ENCODE measurements around the gene GARIN3. TPM values are rescaled to one million over a fixed set of nuclear protein-coding genes. Genes with fewer than 3 reads are reported as not detected.

Gene GARIN3
- not detected in 2 replicates for total RNA-seq

DNA sequence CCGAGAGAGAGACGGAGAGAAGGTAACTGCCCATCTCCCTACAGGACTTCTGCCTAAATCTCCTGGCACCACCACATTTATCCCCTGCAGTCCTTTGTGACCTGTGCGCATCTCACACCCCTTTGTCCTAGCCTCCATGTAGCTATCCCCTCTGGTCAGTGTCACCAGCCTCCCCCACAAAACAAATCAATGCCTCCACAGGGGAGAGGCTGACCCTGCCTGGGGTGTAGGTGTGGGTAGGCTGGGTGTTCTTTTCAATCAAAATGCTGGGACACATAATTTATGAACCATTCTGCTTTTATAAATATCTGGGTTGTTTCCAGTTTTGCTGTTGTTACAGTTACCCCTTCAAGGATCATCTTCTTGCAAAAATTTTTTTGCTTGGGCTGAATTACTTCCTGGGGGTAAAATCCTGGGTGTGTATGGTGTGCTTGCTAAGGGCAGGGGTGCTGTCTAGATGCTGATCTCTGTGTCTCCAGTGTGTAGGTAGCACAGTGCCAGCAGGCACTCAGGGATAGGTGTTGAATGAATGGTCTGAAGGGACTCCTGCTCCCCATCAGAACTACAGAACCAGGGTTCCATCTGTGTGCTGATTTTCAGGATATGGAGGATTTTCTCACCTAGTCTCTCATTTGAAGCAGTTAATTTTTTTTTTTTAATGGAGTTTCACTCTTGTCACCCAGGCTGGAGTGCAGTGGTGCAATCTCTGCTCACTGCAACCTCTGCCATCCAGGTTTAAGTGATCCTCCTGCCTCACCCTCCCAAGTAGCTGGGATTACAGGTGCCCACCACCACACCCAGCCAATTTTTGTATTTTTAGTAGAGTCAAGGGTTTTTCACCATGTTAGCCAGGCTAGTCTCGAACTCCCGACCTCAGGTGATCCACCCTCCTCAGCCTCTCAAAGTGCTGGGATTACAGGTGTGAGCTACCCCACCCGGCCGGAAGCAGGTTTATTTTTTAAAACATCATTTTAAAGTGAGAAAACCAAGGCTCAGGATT, at the start of gene GARIN3:
GARIN3 (minus strand) TSS at position 51 of the 1,000 bp plus-strand sequence. CDS start 96 bp downstream, outside the sequence.
- intact Hi-C loops (cut with micrococcal nuclease), result loop anchor here (1.0 to 2.0 kb wide), 3 partner anchors 7 to 14 kb away; partner anchors contain the start of gene ITK

DNA sequence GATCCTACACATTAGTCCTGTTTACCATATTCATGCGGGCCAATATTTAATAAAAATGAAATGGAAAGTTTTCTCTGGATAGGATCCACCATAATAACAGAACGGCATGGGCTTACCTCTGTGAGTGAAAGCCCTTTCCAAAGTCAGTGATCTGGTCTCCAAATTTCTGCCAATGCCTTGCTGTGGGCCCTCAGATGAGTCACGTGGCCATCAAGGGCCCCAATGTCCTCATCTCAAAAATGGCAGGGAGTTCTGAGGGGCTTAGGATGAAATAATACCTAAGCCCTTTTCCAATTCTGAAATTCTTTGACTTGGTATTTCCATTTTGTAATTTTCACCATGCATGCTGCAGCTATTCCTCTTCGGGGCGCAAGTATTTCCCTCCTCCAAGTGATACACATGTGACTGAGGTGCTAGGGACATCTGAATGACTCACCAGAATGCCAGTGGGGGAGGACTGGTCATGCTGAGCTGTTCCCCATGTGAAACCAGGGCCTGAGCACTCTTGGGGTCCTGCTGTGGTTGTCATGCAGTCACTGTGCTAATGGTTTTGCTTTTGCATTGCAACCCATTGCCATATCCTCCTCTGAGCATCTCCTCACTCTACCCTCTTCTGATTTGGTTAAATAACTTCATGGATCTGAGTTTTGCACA, 49.6 kb upstream of the GARIN3 start:
- intact Hi-C loops (cut with micrococcal nuclease), result loop anchor here (1.0 to 10.0 kb wide), 8 partner anchors 13 to 1601 kb away; partner anchors contain the start of gene CYFIP2

DNA sequence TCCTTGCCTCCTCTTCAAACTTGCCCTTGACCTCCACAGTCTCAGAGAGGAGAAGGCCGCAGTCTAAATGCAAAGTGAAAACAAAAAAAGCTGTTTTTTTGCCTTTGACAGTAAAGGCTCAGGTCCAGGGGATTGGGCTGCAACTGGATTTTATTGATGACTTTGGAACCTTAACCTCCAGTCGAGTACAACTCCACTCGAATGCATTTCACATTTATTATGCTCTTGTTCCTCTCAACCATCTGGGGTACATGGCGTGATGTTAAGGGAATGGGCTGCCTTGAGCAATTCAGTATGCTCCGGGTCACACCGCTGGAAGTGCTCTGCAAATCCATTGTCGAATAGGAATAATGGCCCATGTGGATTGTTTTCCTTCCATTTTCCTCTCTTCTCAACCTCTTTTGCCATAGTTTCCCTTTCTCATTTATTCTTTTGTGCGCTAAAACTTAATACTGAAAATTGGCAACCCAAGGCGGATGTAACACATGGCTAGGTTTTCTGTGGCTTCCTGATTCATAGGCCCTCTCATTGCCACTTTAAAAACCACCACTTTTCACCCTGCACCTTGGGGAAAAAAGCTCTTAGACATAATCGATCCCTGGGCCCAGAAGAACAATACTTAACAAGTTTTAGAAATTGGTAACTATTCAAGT, 48.9 kb upstream of the GARIN3 start:
- intact Hi-C loops (cut with micrococcal nuclease), result loop anchor here (1.0 to 10.0 kb wide), 8 partner anchors 7 to 1600 kb away; partner anchors contain the start of gene CYFIP2

DNA sequence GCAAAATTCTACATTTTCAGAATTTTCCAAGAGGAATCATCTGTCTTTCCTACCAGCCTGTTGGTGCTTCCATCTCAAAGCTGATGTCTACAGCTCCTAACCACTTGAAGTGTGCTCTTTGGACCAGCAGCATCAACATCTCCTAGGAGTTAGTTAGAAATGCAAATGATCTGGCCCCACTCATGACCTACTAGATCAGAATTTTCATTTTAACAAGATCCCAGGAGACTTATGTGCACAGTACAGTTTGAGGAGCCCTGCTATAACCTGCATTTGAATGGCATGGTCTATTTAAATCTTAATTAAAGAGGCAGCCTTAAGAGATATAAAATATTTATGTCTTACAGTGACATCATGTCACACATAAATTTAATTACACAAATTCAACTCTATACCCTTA, 48.4 kb upstream of the GARIN3 start:
- intact Hi-C loops (cut with micrococcal nuclease), result loop anchor here (1.0 to 10.0 kb wide), 3 partner anchors 8 to 1600 kb away; no protein-coding TSS in a partner anchor

DNA sequence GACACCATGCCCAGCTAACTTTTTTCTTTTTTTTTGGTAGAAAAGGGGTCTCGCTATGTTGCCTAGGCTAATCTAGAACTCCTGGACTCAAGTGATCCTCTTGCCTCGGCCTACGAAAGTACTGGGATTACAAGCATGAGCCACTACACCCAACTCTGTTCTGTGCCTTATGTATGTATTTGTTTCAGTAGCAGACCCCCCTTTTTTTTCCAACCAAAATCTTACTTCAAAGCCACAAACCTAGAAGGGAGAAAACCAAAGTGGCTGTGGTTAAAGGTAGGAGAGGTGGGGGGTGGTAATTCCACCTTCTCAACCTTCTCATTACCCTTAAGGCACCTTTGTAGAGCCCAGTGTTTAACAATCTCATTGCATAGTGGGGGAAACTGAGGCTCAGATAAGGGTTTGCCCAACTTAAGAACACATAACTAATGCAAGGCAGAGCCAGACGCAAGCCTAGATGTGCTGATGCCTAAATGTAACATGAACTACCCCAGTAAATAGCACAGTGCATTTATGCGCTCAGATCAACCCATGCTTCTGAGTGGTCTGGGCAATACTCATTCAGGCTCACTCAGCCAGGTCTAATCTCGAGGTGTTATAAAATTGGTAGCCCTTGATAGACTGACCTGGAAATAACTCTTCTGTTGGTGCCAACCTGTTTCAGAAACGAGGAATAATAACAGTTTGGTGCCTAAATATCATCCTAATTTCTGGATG, 47.6 kb upstream of the GARIN3 start:
- intact Hi-C loops (cut with micrococcal nuclease), result loop anchor here (1.0 to 10.0 kb wide), 3 partner anchors 9 to 1599 kb away; no protein-coding TSS in a partner anchor

DNA sequence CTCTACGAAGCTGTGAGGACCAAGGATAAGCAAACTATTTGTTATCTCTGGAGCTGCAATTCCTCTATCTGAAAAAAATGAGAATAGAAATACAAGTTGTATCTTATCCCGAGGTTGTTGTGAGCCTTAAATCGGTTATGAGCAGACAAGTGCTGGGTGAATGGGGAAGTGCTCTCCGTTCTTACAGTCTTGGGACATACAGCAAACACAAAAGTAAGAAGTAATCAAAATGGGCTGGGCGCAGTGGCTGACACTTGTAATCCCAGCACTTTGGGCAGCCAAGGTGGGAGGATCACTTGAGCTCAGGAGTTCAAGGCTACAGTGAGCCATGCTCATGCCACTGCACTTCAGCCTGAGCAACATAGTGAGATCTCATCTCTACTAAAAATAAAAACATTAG, 46.2 kb upstream of the GARIN3 start:
- intact Hi-C loops (cut with micrococcal nuclease), result loop anchor here (10.0 kb wide), 1 partner anchor 1598 kb away; no protein-coding TSS in a partner anchor

DNA sequence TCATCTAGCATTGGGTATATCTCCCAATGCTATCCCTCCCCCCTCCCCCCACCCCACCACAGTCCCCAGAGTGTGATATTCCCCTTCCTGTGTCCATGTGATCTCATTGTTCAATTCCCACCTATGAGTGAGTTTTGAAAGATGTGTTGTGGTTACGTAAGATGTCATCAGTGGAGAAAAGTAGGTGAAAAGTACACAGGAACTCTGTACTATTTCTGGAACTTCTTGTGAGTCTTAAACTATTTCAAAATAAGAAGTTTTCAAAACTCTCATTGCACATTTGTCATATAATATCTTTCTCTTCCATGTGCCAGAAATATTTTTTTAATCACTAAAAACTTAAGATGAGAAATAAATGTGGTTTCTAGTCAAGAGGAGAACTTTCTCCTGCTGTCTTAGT, 44.6 kb upstream of the GARIN3 start:
- intact Hi-C loops (cut with micrococcal nuclease), result loop anchor here (10.0 kb wide), 1 partner anchor 1596 kb away; no protein-coding TSS in a partner anchor

DNA sequence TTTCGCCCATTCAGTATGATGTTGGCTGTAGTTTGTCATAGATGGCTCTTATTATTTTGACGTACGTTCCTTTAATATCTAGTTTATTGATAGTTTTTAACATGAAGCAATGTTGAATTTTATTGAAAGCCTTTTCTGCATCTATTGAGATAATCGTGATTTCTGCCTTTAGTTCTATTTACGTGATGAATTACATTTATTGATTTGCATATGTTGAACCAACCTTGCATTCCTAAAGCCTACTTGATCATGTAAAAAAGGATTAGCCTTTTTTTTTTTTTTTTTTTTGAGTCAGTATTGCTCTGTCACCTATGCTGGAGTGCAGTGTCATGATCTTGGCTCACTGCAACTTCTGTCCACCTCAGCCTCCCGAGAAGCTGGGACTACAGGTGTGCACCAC, 39.6 kb upstream of the GARIN3 start:
- intact Hi-C loops (cut with micrococcal nuclease), result no loop called here

DNA sequence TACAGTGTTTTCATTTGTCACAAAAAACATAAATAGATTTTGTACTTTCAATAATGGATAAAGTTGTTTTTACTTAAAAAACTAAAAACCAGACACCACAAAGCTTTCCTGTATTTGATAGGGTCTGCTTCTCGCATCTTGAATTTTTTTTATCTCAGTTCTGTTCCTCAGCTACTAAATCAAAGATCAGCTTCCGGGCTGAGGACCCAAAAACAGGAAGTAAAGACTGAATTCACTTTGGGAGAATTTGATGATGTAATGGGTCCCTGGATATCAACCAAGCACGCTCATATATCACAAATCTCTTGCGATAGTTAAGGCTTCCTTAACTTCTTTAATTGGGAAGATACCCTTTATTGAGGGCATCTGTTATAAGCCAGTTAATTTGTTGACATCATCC, 38.7 kb upstream of the GARIN3 start:
- intact Hi-C loops (cut with micrococcal nuclease), result no loop called here

DNA sequence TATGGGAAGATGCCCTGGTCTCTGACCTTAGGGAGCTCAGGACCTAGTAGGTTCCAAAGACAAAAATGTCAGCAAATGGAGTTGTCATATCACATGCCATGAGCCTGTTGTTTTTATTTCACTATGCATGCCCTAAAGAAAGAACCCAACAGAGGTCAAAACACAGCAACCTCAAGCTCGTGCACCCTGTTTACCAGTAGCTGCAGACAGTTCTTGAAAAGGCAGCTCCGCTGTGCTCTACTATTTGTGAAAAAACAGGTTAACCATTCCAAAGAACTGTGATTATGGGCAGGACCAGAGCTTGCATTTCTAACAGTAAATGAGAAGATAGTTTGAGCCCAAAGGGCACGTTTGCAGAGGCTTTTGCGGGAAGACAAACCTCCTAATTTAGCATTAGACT, 37.4 kb upstream of the GARIN3 start:
- intact Hi-C loops (cut with micrococcal nuclease), result loop anchor here (1.0 to 2.0 kb wide), 2 partner anchors 9 to 13 kb away; no protein-coding TSS in a partner anchor

DNA sequence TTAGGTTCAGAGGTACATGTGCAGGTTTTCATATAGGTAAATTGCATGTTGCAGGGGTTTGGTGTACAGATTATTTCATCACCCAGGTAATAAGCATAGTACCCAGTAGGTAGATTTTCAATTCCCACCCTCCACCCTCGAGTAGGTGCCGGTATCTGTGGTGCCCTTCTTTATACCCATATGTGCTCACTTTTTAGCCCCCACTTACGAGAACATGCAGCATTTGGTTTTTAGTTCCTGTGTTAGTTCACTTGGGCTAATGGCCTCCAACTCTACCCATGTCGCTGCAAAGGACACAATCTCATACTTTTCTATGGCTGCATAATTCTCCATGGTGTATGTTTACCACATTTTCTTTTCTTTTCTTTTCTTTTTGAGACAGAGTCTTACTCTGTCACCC, 35.8 kb upstream of the GARIN3 start:
- intact Hi-C loops (cut with micrococcal nuclease), result loop anchor here (2.0 kb wide), 1 partner anchor 15 kb away; no protein-coding TSS in a partner anchor

DNA sequence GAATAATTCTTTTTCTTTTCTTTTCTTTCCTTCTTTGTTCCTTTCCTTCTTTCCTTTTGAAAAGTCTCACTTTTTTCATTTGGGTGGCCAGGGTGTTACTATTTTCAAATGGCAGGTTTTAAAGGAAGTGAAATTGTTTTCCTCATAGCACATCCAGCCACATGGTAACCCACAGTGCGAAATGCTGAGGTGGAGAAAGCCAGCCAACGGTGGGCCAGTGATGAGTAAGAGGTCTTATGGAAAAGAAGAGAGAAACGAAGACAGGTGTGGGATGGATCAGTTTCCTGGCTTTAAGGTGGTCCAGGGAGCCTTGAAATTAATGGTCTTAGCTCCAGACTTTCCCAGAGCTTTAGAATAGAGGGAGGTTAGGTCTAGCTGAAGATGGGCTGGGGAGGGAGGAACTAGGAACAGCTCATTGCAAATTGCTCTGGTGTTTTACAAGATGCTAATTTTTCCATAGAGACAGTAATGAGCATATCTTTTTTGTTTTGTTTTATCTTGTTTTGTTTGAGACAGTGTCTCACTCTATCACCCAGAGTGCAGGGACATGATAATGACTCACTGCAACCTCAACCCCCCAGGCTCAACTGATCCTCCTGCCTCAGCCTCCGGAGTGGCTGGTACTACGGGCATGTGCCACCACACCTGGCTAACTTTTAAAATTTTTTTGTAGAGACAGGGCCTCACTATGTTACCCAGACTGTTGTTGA, 32.4 kb upstream of the GARIN3 start:
- intact Hi-C loops (cut with micrococcal nuclease), result loop anchor here (1.0 kb wide), 2 partner anchors 10 to 24 kb away; no protein-coding TSS in a partner anchor

DNA sequence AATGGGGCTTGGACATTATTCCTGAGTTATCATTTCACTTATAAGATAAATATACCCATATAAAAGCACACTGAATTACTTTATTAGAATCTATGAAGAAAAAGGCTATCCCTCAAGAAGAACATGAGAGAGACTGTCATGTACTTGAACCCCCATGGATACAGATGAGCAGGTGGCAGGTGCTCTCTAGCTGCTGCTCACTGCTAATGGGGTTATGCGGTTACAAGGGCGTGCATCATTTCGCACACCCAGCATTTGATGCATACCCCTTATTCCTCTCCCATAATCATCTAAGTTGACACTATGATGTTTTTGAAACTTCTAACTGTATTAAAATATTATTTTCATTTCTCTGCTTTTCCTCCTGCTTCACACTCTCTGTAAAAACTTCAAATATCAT, 31.0 kb upstream of the GARIN3 start:
- intact Hi-C loops (cut with micrococcal nuclease), result loop anchor here (2.0 kb wide), 1 partner anchor 48 kb away; no protein-coding TSS in a partner anchor

DNA sequence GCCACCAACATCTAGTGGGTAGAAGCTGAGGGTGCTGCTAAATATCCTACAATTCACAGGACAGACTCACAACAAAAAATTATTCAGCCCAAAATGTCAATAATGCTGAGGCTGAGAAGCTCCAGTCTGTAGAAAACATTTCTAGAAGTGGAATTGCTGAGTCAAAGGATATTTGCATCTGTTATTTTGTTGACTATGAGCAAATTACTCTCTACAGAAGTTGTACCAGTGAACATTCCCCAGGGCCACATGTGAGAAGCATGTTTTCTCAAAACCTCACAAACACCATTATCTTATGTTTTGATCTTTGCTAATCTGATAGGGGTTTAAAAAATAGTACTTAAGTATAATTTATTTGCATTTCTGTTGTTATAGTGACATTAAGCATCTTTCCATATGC, 30.0 kb upstream of the GARIN3 start:
- intact Hi-C loops (cut with micrococcal nuclease), result loop anchor here (1.0 to 2.0 kb wide), 2 partner anchors 24 to 47 kb away; no protein-coding TSS in a partner anchor

DNA sequence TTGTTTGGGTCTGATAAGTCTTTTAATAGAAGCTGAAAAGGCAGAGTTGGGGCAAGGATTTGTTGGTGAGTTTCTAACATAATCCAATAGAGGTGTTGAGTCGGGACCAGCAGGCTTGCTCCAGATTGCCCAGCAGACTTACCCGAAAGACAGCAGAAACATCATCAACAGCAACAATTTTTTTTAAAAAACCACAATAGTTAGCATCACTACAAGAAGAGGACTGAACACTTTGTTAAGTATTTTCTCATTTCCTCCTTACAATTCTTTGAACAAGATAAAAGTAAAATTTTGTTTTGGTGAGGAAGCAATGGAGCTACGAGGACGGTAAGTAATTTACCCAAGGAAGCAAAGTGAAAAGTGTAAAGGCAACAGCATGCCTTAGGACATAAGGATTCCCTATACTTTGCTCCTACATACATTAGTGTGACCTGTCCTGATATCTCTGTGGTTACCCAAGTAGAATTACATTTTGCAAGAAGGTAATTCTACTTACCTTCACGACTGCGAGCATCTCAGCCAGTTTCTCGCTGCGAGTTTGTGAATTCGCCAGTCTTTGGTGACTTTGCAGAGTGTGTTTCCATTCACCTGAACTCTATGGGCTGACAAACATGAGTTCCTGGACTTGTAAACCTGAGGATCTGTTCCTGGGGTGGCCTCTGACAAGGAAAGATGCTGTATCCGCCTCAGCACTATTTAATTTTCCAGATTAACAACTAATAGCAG, 27.8 kb upstream of the GARIN3 start:
- intact Hi-C loops (cut with micrococcal nuclease), result loop anchor here (1.0 kb wide), 3 partner anchors 9 to 21 kb away; no protein-coding TSS in a partner anchor

DNA sequence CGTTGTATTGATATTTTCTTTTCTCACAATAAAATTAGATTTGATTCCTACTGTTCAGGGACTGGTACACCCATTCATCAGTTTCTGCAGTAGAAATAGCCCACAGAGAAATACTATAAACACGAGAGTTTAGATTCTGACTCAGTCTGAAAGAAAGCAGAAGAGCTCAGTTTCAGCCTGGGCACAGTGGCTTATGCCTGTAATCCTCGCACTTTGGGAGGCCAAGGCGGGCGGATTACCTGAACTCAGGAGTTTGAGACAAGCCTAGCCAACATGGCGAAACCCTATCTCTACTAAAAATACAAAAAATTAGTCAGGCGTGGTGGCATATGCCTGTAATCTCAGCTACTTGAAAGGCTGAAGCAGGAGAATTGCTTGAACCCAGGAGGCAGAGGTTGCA, 23.2 kb upstream of the GARIN3 start:
- intact Hi-C loops (cut with micrococcal nuclease), result loop anchor here (10.0 kb wide), 1 partner anchor 666 kb away; the partner anchor contains the start of gene CLINT1

DNA sequence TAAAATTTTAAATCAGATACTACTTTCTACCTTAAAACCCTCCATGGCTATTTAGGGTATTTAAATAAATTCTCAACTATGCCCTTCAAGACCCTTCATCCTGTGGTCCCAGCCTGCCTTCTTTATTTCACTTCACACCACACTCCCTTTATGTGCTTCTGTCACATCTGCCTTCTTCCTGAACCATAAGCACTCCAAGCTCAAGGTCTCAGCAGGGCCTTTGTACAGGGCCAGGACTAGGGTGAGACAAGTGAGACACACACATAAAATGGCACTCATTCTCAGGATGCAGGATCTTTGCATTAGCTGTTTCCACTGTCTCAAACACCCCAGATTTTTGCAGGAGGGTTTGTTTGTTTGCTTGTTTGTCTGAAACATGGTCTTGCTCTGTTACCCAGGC, 22.2 kb upstream of the GARIN3 start:
- intact Hi-C loops (cut with micrococcal nuclease), result loop anchor here (1.0 to 10.0 kb wide), 2 partner anchors 8 to 667 kb away; partner anchors contain the start of genes CLINT1 and ITK

DNA sequence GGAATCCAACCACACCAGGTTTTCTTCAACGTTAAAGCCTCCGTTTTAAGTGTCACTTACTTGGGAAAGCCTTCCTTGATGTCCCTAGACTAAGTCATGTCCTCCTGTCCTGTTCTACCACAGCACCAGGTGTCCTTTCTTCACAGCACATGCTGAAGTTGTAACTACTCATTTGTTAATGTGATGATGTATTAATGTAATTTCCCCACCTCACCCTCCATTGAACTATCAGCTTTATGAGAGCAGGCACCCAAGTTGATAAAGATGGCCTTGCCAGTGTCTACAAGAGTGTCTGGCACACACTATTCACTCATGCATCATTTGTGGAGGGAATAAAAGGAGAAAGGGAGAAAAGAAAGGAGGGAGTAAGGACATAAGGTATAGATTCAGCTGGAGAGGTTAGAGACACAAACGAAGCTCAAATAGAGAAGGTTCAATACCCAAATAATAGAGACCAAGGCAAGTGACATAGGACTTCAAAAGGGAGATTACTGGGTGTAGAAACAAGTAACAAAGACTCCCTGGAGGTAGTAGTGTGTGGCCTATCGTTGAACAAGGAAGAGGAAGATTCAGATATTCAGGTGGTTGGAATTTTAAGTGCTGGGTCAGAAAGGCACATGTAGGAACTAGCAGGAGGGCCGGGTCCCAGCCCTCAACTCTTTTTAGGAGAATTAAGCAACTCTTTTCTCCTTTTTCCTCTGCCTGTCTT, 21.1 kb upstream of the GARIN3 start:
- intact Hi-C loops (cut with micrococcal nuclease), result loop anchor here (10.0 kb wide), 1 partner anchor 668 kb away; the partner anchor contains the start of gene CLINT1
